Measurements from ENCODE around the gene NPDC1.

The NPDC1 gene

DNA sequence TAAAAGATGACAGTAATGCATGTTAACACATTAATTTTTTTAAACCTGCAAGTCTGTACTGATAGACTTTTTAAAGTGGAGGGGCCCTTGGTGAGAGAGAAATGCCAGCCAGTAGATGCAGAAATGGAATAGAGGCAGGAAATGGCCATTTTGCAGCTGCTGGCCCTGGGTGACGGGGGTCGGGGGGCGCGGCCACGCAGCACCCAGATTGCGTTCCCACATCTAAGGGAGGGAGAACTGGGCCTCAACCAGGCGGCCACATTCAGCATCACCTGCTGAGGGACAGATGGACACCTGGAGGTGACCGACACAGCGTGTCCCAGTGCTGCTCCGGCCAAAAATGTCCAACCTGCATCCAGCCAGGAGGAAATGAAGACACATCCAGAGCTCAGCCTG, 43.3 kb downstream of the NPDC1 start:
- TF ChIP-seq POLR2AphosphoS5 (IDR thresholded peaks at IDR 0.05; ENCODE audit: low read depth, low read length) = no peak
- no peak for TF ChIP-seq POLR2A (IDR thresholded peaks at IDR 0.05; ENCODE audit: low read depth, low read length)
- TF ChIP-seq TAF1 (IDR thresholded peaks at IDR 0.05; ENCODE audit: borderline replicate concordance, low read depth, low read length) = no peak
- DNase-seq (ENCODE audit: insufficient read length) (no peak), FAIRE-seq (no peak)

DNA sequence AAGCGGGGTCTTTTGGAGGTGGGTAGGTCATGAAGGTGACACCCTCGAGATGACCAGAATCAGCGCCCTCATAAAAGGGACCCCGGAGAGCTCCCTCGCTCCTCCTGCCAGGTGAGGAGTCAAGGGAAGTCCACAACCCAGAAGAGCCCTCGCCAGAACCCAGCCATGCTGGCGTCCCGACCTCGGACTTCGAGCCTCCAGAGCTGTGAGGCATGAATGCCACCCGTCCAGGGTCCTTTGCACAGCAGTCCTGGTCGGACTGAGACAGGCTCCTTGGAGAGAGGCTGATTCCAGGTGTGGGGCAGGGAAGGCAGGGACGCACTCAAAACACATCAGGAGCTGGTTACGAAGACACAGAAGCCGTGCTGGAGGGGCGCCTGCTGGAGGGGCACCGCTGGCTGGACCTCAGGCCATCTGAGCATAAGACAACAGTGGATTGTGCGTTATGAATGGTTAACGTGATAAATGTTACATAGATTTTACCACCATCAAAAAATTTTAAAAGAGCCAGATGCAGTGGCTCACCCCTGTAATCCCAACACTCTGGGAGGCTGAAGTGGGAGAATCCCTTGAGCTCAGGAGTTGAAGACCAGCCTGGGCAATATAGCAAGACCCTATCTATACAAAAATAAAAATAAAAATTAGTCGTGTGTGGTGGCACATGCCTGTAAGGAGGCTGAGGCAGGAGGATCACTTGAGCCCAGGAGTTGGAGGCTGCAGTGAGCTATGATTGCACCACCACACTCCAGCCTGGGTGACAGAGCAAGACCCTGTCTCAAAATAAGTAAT, 43.9 kb downstream of the NPDC1 start:
- no peak for DNase-seq (ENCODE audit: insufficient read length)
- TF ChIP-seq TAF1 (IDR thresholded peaks at IDR 0.05; ENCODE audit: borderline replicate concordance, low read depth, low read length) (no peak), POLR2A (IDR thresholded peaks at IDR 0.05; ENCODE audit: low read depth, low read length) (no peak), POLR2AphosphoS5 (IDR thresholded peaks at IDR 0.05; ENCODE audit: low read depth, low read length) (no peak)
- FAIRE-seq = no peak

DNA sequence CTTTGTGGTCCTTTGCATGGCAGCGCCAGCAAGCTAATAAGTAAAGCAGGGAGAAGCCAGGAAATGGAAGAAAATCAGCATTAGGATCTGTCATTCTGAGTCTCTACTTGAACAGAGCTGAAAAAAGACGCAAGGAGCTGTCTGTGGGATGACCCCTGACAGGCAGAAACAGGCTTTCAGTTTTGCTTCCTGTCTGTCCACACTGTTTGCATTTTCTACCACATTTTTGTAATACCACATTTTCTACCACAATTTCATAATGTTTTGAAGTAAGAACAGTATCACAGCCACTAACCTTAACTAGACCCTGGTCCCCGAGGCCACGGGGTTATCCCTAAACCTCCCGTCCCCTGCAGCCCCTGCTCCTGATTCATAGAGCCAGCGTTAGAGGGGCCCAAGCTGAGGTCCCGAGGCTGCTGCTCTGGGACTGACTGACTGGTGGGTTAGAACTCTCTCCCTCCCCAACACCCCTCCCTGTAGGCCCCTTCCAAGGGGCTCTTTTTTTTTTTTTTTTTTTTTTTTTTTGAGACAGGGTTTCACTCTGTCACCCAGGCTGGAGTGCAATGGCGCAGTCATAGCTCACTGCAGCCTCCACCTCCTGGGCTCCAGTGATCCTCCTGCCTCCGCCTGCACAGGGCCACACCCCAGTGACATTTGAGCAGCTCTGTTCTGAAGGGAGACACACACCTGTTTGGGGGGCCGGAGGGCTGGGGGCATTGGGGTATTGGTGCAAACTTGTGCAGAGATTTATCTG, 45.6 kb downstream of the NPDC1 start:
- FAIRE-seq = peak; percentile 93
- peak; percentile 69 for DNase-seq (ENCODE audit: insufficient read length)
- TF ChIP-seq TAF1 (IDR thresholded peaks at IDR 0.05; ENCODE audit: borderline replicate concordance, low read depth, low read length) = no peak

DNA sequence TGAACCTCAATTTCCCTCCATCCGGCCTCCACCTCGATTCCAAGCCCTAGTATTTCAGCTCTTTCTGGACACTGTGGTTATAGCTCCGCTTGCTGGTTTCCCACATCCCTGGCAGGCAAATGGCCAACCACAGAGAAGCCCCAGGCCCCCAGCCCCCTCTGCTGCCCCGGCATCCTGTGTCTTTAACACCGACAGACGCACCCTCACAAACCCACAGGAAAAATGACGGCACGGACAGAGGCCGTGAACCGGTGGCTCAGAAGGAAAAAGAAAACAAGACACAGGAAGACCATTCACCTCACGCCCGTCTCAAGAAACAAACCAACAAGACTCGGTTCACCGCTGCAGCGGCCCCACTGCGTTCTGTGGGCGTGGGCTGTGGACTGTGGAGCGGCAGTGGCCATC, 48.1 kb downstream of the NPDC1 start:
- TF ChIP-seq TAF1 (IDR thresholded peaks at IDR 0.05; ENCODE audit: borderline replicate concordance, low read depth, low read length) (no peak), POLR2A (IDR thresholded peaks at IDR 0.05; ENCODE audit: low read depth, low read length) (no peak), POLR2AphosphoS5 (IDR thresholded peaks at IDR 0.05; ENCODE audit: low read depth, low read length) (no peak)
- FAIRE-seq = no peak
- no peak for DNase-seq (ENCODE audit: insufficient read length)

DNA sequence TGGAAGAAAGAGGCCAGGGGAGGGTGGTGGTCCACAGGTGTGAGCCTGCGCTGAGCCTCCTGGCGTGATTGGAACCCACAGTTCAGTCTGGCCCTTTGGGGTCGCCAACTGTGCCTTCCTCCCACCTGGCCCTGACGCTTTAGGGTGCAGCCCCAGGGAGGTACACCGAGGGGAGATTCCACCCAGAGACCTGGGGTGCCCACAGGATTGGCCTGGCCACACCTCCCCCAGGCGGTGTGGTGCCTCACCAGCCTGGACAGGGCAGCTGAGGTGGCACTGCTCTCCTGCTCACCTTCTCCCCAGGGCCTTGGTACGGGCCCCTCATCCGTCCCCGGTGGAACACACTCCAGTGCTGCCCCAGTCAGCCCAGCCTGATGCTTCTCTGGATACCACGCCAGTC, 48.6 kb downstream of the NPDC1 start:
- FAIRE-seq (no peak), DNase-seq (ENCODE audit: insufficient read length) (no peak)
- TF ChIP-seq POLR2A (IDR thresholded peaks at IDR 0.05; ENCODE audit: low read depth, low read length) (no peak), TAF1 (IDR thresholded peaks at IDR 0.05; ENCODE audit: borderline replicate concordance, low read depth, low read length) (no peak), POLR2AphosphoS5 (IDR thresholded peaks at IDR 0.05; ENCODE audit: low read depth, low read length) (no peak)

DNA sequence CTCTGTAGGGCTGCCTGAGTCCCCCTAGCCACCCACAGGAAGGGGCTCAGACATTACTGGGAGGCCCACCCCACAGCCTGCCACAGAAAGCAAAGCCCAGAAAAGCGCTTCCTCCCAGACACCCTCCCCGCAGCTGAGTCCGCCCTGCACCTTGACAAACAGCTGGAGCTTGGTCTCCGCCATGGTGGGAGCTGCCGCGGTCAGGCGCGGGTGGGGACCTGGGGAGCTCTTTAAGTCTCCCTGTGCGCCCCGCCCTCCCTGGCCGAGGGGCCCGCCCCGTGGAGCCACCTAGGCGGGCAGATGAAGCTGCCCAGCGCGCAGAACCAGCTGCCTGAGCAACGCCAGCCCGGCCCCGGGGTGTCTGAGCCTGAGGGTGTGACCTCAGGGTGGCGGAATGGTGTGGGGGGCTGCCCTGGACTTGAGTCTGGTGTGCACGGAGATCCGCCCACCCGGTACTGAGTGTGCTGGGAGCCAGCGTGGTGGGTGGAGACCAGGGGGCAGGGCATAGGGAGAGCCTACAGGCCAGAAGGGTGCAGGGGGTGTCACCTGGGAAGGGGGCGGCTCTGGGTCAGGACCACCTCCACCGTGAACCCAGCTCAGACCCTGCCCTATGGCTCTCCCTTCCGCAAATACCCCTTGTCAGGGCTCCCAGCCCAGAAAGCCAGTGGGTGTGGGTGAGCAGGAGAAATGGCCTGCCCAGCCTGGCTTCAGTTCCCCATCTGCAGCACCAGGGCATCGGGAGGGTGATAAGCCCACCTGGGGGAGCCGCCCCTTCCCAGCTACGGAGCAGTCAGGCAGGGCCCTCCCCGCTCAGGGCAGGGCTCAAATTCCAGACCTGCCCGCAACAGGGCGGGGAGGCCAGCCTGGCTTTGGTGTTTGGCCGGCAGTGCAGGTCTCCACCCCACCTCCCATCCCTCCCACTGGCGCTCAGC, 49.4 kb downstream of the NPDC1 start, which contains the start of gene CLIC3:
TSS of gene CLIC3 (minus strand) at position 208 of the 932 bp plus-strand sequence. CDS start at position 183, 25 bp downstream.
- peak; percentile 36 for FAIRE-seq
- DNase-seq (ENCODE audit: insufficient read length) = no peak
- TF ChIP-seq POLR2AphosphoS5 (IDR thresholded peaks at IDR 0.05; ENCODE audit: low read depth, low read length) (no peak), POLR2A (IDR thresholded peaks at IDR 0.05; ENCODE audit: low read depth, low read length) (no peak), TAF1 (IDR thresholded peaks at IDR 0.05; ENCODE audit: borderline replicate concordance, low read depth, low read length) (no peak)

DNA sequence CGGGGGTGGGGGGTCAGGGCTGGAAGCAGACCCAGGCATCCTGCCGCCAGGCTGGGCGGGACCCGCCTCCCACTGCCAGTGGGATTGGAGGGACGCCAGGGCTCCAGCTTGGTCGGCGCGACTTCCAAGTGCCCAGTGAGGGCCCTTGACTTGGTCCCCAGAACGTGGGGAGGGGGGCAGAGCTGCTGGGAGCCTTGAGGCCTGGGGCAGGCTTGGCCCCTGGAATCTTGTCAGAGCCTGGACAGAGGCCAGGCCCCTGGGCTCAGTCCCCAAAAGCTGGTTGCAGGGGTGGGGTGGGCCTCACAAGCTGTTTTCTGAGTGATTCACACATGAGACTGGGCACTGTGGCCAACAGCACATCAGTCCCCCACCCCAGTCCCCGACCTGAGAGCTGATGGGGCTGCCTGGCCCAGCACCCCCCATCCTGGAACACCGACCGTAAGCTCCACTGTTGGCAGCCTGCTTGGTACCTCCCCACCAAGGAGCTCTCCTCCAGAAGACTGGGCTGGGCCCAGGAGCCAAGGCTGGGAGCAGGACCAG, 50.1 kb downstream of the NPDC1 start:
- DNase-seq (ENCODE audit: insufficient read length) (no peak), FAIRE-seq (no peak)

DNA sequence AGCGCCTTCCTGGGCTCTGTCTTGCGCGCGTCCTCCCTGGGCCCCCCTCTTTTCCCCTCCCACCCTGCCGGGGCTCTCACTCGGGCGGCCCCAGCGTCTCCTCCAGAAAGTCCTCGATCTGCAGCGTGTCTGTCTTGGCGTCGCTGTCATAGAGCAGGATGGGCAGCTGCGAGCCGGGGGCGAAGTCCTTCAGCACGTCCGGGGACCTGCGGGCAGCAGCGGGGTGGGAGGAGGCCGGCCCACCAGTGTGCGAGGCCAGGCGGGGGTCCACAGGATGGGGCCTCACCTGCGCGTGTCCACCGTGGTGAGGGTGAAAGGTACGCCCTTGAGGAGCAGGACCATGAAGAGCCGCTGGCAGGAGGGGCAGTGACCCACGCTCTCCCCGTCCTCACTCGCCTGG, 50.6 kb downstream of the NPDC1 start:
- DNase-seq (ENCODE audit: insufficient read length) (no peak), FAIRE-seq (no peak)
- TF ChIP-seq TAF1 (IDR thresholded peaks at IDR 0.05; ENCODE audit: borderline replicate concordance, low read depth, low read length) (no peak), POLR2AphosphoS5 (IDR thresholded peaks at IDR 0.05; ENCODE audit: low read depth, low read length) (no peak), POLR2A (IDR thresholded peaks at IDR 0.05; ENCODE audit: low read depth, low read length) (no peak)

More for the DNA sequence above, 50.1 kb downstream of the NPDC1 start:
- TF ChIP-seq POLR2A (IDR thresholded peaks at IDR 0.05; ENCODE audit: low read depth, low read length) (no peak), POLR2AphosphoS5 (IDR thresholded peaks at IDR 0.05; ENCODE audit: low read depth, low read length) (no peak), TAF1 (IDR thresholded peaks at IDR 0.05; ENCODE audit: borderline replicate concordance, low read depth, low read length) (no peak)

DNA sequence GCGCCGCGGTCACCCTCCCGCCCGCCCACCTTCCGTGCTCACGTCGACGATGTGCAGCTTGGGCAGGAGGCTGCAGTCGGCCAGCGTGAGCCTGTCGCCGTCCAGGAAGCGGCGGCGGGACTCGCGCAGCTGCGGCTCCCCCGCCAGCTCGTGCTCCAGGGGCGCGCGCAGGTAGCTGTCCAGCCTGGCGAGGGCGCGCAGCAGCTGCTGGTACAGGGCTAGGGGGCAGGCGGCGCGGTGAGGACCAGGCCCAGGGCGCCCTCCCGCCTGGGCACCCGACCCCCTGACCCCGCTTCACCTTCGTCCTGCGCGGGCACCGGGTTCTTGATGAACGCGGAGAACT, 51.1 kb downstream of the NPDC1 start:
- FAIRE-seq = no peak

DNA sequence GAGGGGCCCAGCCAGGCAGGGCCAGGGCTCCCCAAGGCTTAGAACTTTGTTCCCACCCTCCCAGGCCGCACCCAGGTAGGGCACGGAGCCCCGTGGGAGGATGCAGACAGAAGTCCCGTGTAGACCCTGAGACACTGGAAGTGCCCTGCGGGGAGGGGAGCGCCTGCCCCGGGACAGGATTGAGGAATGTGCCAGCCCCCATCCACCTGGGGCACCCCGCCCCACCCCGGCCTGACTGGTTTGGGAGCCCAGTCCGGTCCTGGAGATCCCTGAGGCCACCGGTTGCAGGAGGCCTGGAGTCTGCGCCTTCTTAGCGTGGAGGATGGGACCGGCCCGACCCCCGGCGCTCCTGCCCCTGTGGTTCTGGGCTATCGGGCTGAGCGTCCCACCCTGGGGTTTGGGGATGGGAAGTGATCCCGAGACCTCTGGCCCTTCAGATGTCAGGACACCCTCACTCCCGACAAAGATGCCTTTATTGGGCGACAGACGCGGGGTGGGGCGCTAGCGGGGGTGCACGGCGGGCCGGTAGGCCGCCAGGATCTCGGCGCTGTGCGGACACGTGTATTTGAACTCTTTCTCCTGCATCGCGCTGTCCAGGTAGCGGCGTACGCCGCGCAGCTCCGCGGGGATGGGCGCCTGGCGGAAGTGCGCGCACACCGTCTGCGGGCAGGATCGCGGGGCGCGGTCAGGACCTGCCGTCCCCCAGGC, 51.6 kb downstream of the NPDC1 start:
- DNase-seq (ENCODE audit: insufficient read length) = no peak
- TF ChIP-seq TAF1 (IDR thresholded peaks at IDR 0.05; ENCODE audit: borderline replicate concordance, low read depth, low read length) (no peak), POLR2AphosphoS5 (IDR thresholded peaks at IDR 0.05; ENCODE audit: low read depth, low read length) (no peak)
- no peak for FAIRE-seq

More for the DNA sequence above, 51.1 kb downstream of the NPDC1 start:
- no peak for DNase-seq (ENCODE audit: insufficient read length)
- TF ChIP-seq POLR2A (IDR thresholded peaks at IDR 0.05; ENCODE audit: low read depth, low read length) (no peak), TAF1 (IDR thresholded peaks at IDR 0.05; ENCODE audit: borderline replicate concordance, low read depth, low read length) (no peak), POLR2AphosphoS5 (IDR thresholded peaks at IDR 0.05; ENCODE audit: low read depth, low read length) (no peak)
